RWPE1 (cell line): ENCODE measurements around the gene ADA.

Experiments used
- CTCF ChIA-PET: fragments of 350-600 bp; sonication (Branson Sonifier 250); formaldehyde crosslinking; extraction: SDS; loops from one replicate; lab custom pipeline; 2021; lab: Yijun Ruan, JAX
- POLR2A ChIA-PET: fragments of 400-600 bp; formaldehyde crosslinking; extraction: SDS; loops from one replicate; lab custom pipeline; 2020; ENCODE audit warnings: antibody characterized with exemption; ENCODE audit not compliant: low non-redundant PET; lab: Yijun Ruan, JAX
- DNase-seq: peaks from one replicate; pipeline ENCODE4 v3.0.0; 2012; ENCODE audit warnings: low spot score
- H3K27ac ChIP-seq: fragments of 450-650 bp; 2 replicates; pipeline ENCODE4 v1.5.1; 2017
- CTCF ChIP-seq: fragments of 450-650 bp; conservative IDR thresholded peaks from 2 replicates; pipeline ENCODE4 v1.5.1; 2017; ENCODE audit warnings: low read depth, mild to moderate bottlenecking

The ADA gene

GRCh38 chr20:44695295-44695673 lies 43.8 kb upstream of the ADA start:
- CTCF ChIA-PET: interaction anchor here (2.1 kb wide), 1 partner anchor 10 kb away, joined by 6 read pairs; no protein-coding TSS in a partner anchor
- no peak for DNase-seq
- POLR2A ChIA-PET: no interaction called here
- TF ChIP-seq CTCF: no peak
- H3K27ac ChIP-seq: no peak overlapping the region

GRCh38 chr20:44694159-44694558 lies 42.7 kb upstream of the ADA start:
- no peak for TF ChIP-seq CTCF
- no peak overlapping the region for H3K27ac ChIP-seq
- ChIA-PET POLR2A (no interaction called here), CTCF (no interaction called here)
- no peak for DNase-seq

- CTCF ChIA-PET: interaction anchor here (0.6 kb wide), 1 partner anchor 11 kb away, joined by 4 read pairs; no protein-coding TSS in a partner anchor
- peak overlapping the region; percentile 70 for H3K27ac ChIP-seq
- POLR2A ChIA-PET: interaction anchor here (1.1 kb wide), 1 partner anchor 10 kb away, joined by 4 read pairs; no protein-coding TSS in a partner anchor
- no peak for TF ChIP-seq CTCF
- DNase-seq: no peak
Observed at GRCh38 chr20:44693627-44694026, 42.1 kb upstream of the ADA start.

- CTCF ChIA-PET: interaction anchor here (0.6 to 1.0 kb wide), 3 partner anchors 12 to 89 kb away, joined by 3 to 4 read pairs (median 3); no protein-coding TSS in a partner anchor
- peak overlapping the region; percentile 70 for H3K27ac ChIP-seq
- TF ChIP-seq CTCF: no peak
- POLR2A ChIA-PET: interaction anchor here (1.1 kb wide), 1 partner anchor 10 kb away, joined by 4 read pairs; no protein-coding TSS in a partner anchor
- peak; percentile 98 for DNase-seq
Observed at GRCh38 chr20:44692932-44693480, 41.5 kb upstream of the ADA start.

GRCh38 chr20:44691424-44692423 lies 40.2 kb upstream of the ADA start:
- POLR2A ChIA-PET: no interaction called here
- H3K27ac ChIP-seq: peak overlapping the region; percentile 4; the same call in 1 of the 2 replicates
- TF ChIP-seq CTCF: no peak
- no peak for DNase-seq
- CTCF ChIA-PET: interaction anchor here (0.6 to 1.0 kb wide), 3 partner anchors 33 to 128 kb away, joined by 3 to 4 read pairs (median 3); no protein-coding TSS in a partner anchor

- no peak for DNase-seq
- TF ChIP-seq CTCF: no peak
- POLR2A ChIA-PET: no interaction called here
- no peak overlapping the region; the same call in 1 of the 2 replicates for H3K27ac ChIP-seq
- CTCF ChIA-PET: no interaction called here
Observed at GRCh38 chr20:44690781-44691423, 39.4 kb upstream of the ADA start.
